Measurements from ENCODE around the gene TMEM120B. TPM values are rescaled to one million over a fixed set of nuclear protein-coding genes. Genes with fewer than 3 reads are reported as not detected.
A peak's percentile ranks its signal among the peaks of the same experiment; 100 is the strongest.

The TMEM120B gene
- total RNA-seq, 1 donor from 2014 or later = 8.9 TPM

GRCh38 chr12:121717041-121717699 is 4.6 kb downstream of the TMEM120B start:
- no peaks in the 10 kb centered on the region for H3K27me3 ChIP-seq (ENCODE audit: control insufficient read depth in 3 of 3, insufficient read depth in 3 of 3, low read length in 3 of 3)
- H3K4me3 ChIP-seq (ENCODE audit: low read length in 3 of 3) = no peak overlapping the region
- H3K9ac ChIP-seq (ENCODE audit: low read depth in 1 of 3, low read length in 3 of 3) = peak overlapping the region in 1 of 3 donors; percentile 55
- H3K36me3 ChIP-seq (ENCODE audit: control insufficient read depth in 3 of 3, insufficient read depth in 3 of 3, low read length in 3 of 3) = peaks cover 2 to 4% (median 3%) of the 10 kb centered on the region in 3 donors
- H3K4me1 ChIP-seq (ENCODE audit: control insufficient read depth in 3 of 3, insufficient read depth in 3 of 3, low read length in 3 of 3) = peaks cover 30 to 51% (median 45%) of the 10 kb centered on the region in 3 donors
- no peaks in the 10 kb centered on the region for H3K9me3 ChIP-seq (ENCODE audit: control insufficient read depth in 3 of 3, low read length in 3 of 3)
- peak overlapping the region; percentile 80 for H3K27ac ChIP-seq (ENCODE audit: low read depth, low read length)

GRCh38 chr12:121718653-121719239 is 6.2 kb downstream of the TMEM120B start:
- H3K9me3 ChIP-seq (ENCODE audit: control insufficient read depth in 3 of 3, low read length in 3 of 3) = no peaks in the 10 kb centered on the region
- H3K36me3 ChIP-seq (ENCODE audit: control insufficient read depth in 3 of 3, insufficient read depth in 3 of 3, low read length in 3 of 3) = peaks cover 2 to 3% (median 2%) of the 10 kb centered on the region in 3 donors
- H3K27me3 ChIP-seq (ENCODE audit: control insufficient read depth in 3 of 3, insufficient read depth in 3 of 3, low read length in 3 of 3) = no peaks in the 10 kb centered on the region
- peaks cover 25 to 42% (median 41%) of the 10 kb centered on the region in 3 donors for H3K4me1 ChIP-seq (ENCODE audit: control insufficient read depth in 3 of 3, insufficient read depth in 3 of 3, low read length in 3 of 3)
- H3K27ac ChIP-seq (ENCODE audit: low read depth, low read length) = peak overlapping the region; percentile 40
- H3K4me3 ChIP-seq (ENCODE audit: low read length in 3 of 3) = no peak overlapping the region
- no peak overlapping the region for H3K9ac ChIP-seq (ENCODE audit: low read depth in 1 of 3, low read length in 3 of 3)

DNA sequence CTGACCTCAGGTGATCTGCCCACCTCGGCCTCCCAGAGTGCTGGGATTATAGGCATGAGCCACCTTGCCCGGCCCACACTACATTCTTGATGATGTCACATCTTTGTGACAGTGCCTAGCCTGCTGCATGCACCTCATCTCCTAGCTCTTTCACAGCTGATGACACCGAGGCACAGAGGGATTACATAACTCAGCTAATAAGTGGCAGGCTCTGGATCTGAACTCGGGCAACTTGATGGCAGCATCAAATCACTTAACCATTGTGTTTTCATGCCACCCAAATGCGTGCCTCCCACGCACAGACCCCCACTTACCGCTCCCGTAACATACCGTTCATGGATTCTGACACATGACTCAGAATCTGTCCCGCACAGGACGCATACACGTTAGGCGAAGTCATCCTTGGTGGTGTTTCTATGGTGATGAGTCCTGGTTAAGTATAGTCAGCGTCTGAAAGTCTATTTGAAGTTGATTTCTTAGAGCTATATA is 7.4 kb downstream of the TMEM120B start:
- Histone ChIP-seq H3K4me1 (ENCODE audit: control insufficient read depth in 3 of 3, insufficient read depth in 3 of 3, low read length in 3 of 3) (peaks cover 20 to 33% (median 30%) of the 10 kb centered on the region in 3 donors), H3K4me3 (ENCODE audit: low read length in 3 of 3) (no peak overlapping the region), H3K27me3 (ENCODE audit: control insufficient read depth in 3 of 3, insufficient read depth in 3 of 3, low read length in 3 of 3) (no peaks in the 10 kb centered on the region), H3K27ac (ENCODE audit: low read depth, low read length) (peak overlapping the region; percentile 36), H3K36me3 (ENCODE audit: control insufficient read depth in 3 of 3, insufficient read depth in 3 of 3, low read length in 3 of 3) (peaks cover 2 to 3% (median 2%) of the 10 kb centered on the region in 3 donors), H3K9me3 (ENCODE audit: control insufficient read depth in 3 of 3, low read length in 3 of 3) (no peaks in the 10 kb centered on the region), H3K9ac (ENCODE audit: low read depth in 1 of 3, low read length in 3 of 3) (no peak overlapping the region)

- Histone ChIP-seq H3K4me3 (ENCODE audit: low read length in 3 of 3) (no peak overlapping the region), H3K4me1 (ENCODE audit: control insufficient read depth in 3 of 3, insufficient read depth in 3 of 3, low read length in 3 of 3) (peaks cover 15 to 26% (median 22%) of the 10 kb centered on the region in 3 donors), H3K27me3 (ENCODE audit: control insufficient read depth in 3 of 3, insufficient read depth in 3 of 3, low read length in 3 of 3) (no peaks in the 10 kb centered on the region), H3K9me3 (ENCODE audit: control insufficient read depth in 3 of 3, low read length in 3 of 3) (no peaks in the 10 kb centered on the region), H3K9ac (ENCODE audit: low read depth in 1 of 3, low read length in 3 of 3) (no peak overlapping the region), H3K36me3 (ENCODE audit: control insufficient read depth in 3 of 3, insufficient read depth in 3 of 3, low read length in 3 of 3) (peaks cover 2 to 5% (median 5%) of the 10 kb centered on the region in 3 donors), H3K27ac (ENCODE audit: low read depth, low read length) (no peak overlapping the region)
Measured at GRCh38 chr12:121720762-121721161, 8.2 kb downstream of the TMEM120B start.

DNA sequence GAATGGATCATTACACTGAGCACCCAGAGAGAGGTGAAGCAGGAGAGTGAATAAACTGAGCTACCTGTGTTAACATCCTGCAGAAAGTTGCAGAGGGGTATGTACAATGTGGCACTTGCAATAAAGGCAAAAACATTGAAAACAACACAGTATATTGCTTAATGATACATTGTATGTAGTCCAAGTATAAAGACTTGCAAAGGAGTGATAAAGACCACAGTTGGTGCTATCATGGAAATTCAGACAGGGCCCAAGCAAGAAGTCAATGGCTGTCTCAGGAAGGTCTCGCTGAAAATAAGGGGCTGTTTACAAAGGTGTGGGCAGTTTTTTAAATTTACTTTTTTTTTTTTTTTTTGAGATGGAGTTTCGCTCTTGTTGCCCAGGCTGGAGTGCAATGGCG is 10.0 kb downstream of the TMEM120B start:
- Histone ChIP-seq H3K27me3 (ENCODE audit: control insufficient read depth in 3 of 3, insufficient read depth in 3 of 3, low read length in 3 of 3) (no peaks in the 10 kb centered on the region), H3K27ac (ENCODE audit: low read depth, low read length) (no peak overlapping the region), H3K4me3 (ENCODE audit: low read length in 3 of 3) (no peak overlapping the region), H3K9me3 (ENCODE audit: control insufficient read depth in 3 of 3, low read length in 3 of 3) (no peaks in the 10 kb centered on the region), H3K36me3 (ENCODE audit: control insufficient read depth in 3 of 3, insufficient read depth in 3 of 3, low read length in 3 of 3) (peaks cover 2 to 5% (median 5%) of the 10 kb centered on the region in 3 donors), H3K4me1 (ENCODE audit: control insufficient read depth in 3 of 3, insufficient read depth in 3 of 3, low read length in 3 of 3) (peaks cover 0 to 16% (median 7%) of the 10 kb centered on the region in 3 donors), H3K9ac (ENCODE audit: low read depth in 1 of 3, low read length in 3 of 3) (no peak overlapping the region)

GRCh38 chr12:121723200-121723599 is 10.6 kb downstream of the TMEM120B start:
- no peak overlapping the region for H3K27ac ChIP-seq (ENCODE audit: low read depth, low read length)
- H3K36me3 ChIP-seq (ENCODE audit: control insufficient read depth in 3 of 3, insufficient read depth in 3 of 3, low read length in 3 of 3) = peaks cover 2 to 5% (median 5%) of the 10 kb centered on the region in 3 donors
- no peaks in the 10 kb centered on the region for H3K27me3 ChIP-seq (ENCODE audit: control insufficient read depth in 3 of 3, insufficient read depth in 3 of 3, low read length in 3 of 3)
- H3K4me3 ChIP-seq (ENCODE audit: low read length in 3 of 3) = no peak overlapping the region
- H3K9me3 ChIP-seq (ENCODE audit: control insufficient read depth in 3 of 3, low read length in 3 of 3) = no peaks in the 10 kb centered on the region
- peaks cover 0 to 12% (median 7%) of the 10 kb centered on the region in 3 donors for H3K4me1 ChIP-seq (ENCODE audit: control insufficient read depth in 3 of 3, insufficient read depth in 3 of 3, low read length in 3 of 3)
- H3K9ac ChIP-seq (ENCODE audit: low read depth in 1 of 3, low read length in 3 of 3) = no peak overlapping the region

- Histone ChIP-seq H3K9ac (ENCODE audit: low read depth in 1 of 3, low read length in 3 of 3) (no peak overlapping the region), H3K36me3 (ENCODE audit: control insufficient read depth in 3 of 3, insufficient read depth in 3 of 3, low read length in 3 of 3) (peaks cover 2 to 5% (median 2%) of the 10 kb centered on the region in 3 donors), H3K27me3 (ENCODE audit: control insufficient read depth in 3 of 3, insufficient read depth in 3 of 3, low read length in 3 of 3) (no peaks in the 10 kb centered on the region), H3K4me1 (ENCODE audit: control insufficient read depth in 3 of 3, insufficient read depth in 3 of 3, low read length in 3 of 3) (peaks cover 0 to 2% (median 0%) of the 10 kb centered on the region in 3 donors), H3K9me3 (ENCODE audit: control insufficient read depth in 3 of 3, low read length in 3 of 3) (no peaks in the 10 kb centered on the region), H3K27ac (ENCODE audit: low read depth, low read length) (no peak overlapping the region), H3K4me3 (ENCODE audit: low read length in 3 of 3) (no peak overlapping the region)
Measured at GRCh38 chr12:121724925-121725324, 12.4 kb downstream of the TMEM120B start.

GRCh38 chr12:121725423-121725822 is 12.9 kb downstream of the TMEM120B start:
- Histone ChIP-seq H3K4me3 (ENCODE audit: low read length in 3 of 3) (no peak overlapping the region), H3K36me3 (ENCODE audit: control insufficient read depth in 3 of 3, insufficient read depth in 3 of 3, low read length in 3 of 3) (peaks cover 2 to 5% (median 2%) of the 10 kb centered on the region in 3 donors), H3K9me3 (ENCODE audit: control insufficient read depth in 3 of 3, low read length in 3 of 3) (no peaks in the 10 kb centered on the region), H3K9ac (ENCODE audit: low read depth in 1 of 3, low read length in 3 of 3) (no peak overlapping the region), H3K27ac (ENCODE audit: low read depth, low read length) (no peak overlapping the region), H3K27me3 (ENCODE audit: control insufficient read depth in 3 of 3, insufficient read depth in 3 of 3, low read length in 3 of 3) (no peaks in the 10 kb centered on the region), H3K4me1 (ENCODE audit: control insufficient read depth in 3 of 3, insufficient read depth in 3 of 3, low read length in 3 of 3) (no peaks in the 10 kb centered on the region)

DNA sequence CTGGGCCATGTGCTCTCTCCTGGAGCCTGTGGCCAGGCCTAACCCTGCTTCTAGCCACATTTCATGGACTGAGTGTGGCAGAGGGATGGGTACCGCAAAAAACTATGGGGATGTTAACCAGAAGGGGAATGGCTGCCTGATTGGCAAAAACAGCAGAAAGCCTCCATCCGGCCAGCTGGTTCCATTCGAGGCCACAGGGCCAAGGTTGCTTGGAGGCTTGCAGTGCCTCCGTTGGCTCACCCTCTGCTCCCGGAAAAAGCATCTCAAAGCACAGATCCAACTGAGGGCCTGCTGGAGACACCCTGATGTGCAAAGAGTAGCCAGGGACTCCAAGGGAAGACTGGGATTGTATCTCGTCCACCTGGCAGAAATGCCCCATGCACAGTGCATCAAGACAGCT is 16.5 kb downstream of the TMEM120B start:
- Histone ChIP-seq H3K9me3 (ENCODE audit: control insufficient read depth in 3 of 3, low read length in 3 of 3) (no peaks in the 10 kb centered on the region), H3K27ac (ENCODE audit: low read depth, low read length) (no peak overlapping the region), H3K4me3 (ENCODE audit: low read length in 3 of 3) (no peak overlapping the region), H3K36me3 (ENCODE audit: control insufficient read depth in 3 of 3, insufficient read depth in 3 of 3, low read length in 3 of 3) (peaks cover 0 to 4% (median 2%) of the 10 kb centered on the region in 3 donors), H3K9ac (ENCODE audit: low read depth in 1 of 3, low read length in 3 of 3) (no peak overlapping the region), H3K4me1 (ENCODE audit: control insufficient read depth in 3 of 3, insufficient read depth in 3 of 3, low read length in 3 of 3) (no peaks in the 10 kb centered on the region), H3K27me3 (ENCODE audit: control insufficient read depth in 3 of 3, insufficient read depth in 3 of 3, low read length in 3 of 3) (no peaks in the 10 kb centered on the region)

DNA sequence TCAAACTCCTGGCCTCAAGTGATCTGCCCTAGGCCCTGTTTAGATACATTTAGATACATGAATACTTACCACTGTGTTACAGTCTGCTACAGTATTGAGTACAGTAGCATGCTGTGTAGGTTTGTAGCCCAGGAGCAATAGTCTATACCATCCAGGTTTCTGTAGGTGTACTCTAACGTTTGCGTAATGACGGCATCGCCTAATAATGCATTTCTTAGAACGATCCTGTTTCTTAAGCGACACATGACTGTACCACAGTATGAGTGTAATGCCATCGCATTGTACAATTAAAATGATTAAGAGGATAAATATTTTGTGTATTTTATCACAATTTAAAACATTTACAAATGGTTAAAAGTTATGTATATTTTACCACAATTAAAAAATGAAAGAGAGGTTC is 18.9 kb downstream of the TMEM120B start:
- H3K9ac ChIP-seq (ENCODE audit: low read depth in 1 of 3, low read length in 3 of 3) = no peak overlapping the region
- H3K4me3 ChIP-seq (ENCODE audit: low read length in 3 of 3) = no peak overlapping the region
- no peaks in the 10 kb centered on the region for H3K9me3 ChIP-seq (ENCODE audit: control insufficient read depth in 3 of 3, low read length in 3 of 3)
- peaks cover 0 to 2% (median 0%) of the 10 kb centered on the region in 3 donors for H3K36me3 ChIP-seq (ENCODE audit: control insufficient read depth in 3 of 3, insufficient read depth in 3 of 3, low read length in 3 of 3)
- no peaks in the 10 kb centered on the region for H3K27me3 ChIP-seq (ENCODE audit: control insufficient read depth in 3 of 3, insufficient read depth in 3 of 3, low read length in 3 of 3)
- peaks cover 0 to 5% (median 5%) of the 10 kb centered on the region in 3 donors for H3K4me1 ChIP-seq (ENCODE audit: control insufficient read depth in 3 of 3, insufficient read depth in 3 of 3, low read length in 3 of 3)
- H3K27ac ChIP-seq (ENCODE audit: low read depth, low read length) = no peak overlapping the region

Measured in skeletal muscle tissue (tissue), 4 donors.